GM20000 (cell line): ENCODE measurements around the gene PKP2.
A peak's percentile ranks its signal among the peaks of the same experiment; 100 is the strongest.

Experiments
- DNase-seq: peaks from one replicate; pipeline ENCODE4 v3.0.0; 2012; ENCODE audit warnings: low spot score
- CTCF ChIP-seq: IDR thresholded peaks from 2 replicates; pipeline ENCODE4 v1.5.1; 2012; ENCODE audit warnings: mild to moderate bottlenecking, control low read depth; ENCODE audit errors: extremely low read depth, missing control alignments

Gene PKP2

DNA sequence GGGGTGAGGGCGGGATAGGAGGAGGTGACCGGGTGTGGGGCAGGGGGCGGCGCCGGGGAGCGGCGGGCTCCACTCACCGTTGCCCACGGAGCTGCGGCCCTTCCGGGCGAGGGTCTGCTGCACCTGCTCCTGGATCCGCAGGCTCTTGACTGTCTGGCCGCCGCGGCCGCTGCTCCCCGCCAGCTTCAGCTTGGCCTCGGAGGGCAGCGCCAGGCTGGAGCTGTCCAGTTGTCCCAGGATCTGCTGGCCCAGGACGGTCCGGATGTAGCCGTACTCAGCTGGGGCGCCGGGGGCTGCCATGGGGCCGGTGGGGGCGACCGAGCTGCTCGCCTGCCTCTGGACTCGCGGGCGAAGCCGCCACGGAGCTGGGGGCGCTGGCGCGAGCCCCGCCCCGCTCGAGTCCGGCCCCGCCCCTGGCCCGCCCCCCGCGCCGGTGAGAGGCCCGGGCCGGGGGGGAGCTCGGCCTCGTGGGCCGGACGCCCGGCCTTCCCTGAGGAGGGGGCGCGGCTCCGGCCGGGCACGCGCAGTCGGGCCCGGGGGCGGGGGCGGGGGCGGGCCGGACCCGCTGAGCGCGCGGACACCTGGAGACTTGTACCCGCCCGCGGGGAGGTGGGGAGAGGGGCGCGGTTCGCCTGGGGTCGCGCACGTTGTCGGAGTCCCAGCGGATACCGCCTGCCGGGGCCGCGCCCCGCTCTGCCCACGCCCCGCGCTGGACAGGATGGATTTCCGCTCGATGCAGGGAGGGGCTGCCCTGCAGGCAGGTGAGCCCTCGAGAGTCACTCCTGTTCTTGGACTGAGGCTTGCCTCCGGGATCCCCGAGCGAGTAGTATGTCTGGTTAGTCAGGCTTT lies at the start of gene PKP2:
Gene PKP2 (minus strand): TSS at position 346 of the 849 bp plus-strand sequence. CDS start 46 bp downstream, at position 300.
- peak; percentile 72 for DNase-seq
- TF ChIP-seq CTCF = no peak

DNA sequence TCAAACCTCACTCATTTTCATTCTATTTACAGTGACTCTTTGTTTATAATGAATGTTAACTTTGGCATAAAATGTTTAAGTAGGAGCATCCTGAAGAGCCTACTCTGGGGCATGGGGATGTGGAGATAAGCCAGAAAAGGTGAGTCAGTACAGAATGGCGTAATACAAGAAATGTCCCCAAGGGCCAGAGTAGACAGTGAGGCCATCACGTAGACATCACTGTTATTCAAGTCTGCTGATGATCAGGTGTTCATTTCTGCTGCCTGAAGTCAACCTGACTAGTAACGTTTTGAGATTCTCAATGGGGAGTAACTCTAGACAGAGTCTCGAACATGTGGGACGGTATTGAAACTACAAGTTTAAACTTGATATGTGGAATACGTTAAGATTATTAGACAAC lies 47.6 kb upstream of the PKP2 start:
- TF ChIP-seq CTCF = no peak
- DNase-seq = no peak

DNA sequence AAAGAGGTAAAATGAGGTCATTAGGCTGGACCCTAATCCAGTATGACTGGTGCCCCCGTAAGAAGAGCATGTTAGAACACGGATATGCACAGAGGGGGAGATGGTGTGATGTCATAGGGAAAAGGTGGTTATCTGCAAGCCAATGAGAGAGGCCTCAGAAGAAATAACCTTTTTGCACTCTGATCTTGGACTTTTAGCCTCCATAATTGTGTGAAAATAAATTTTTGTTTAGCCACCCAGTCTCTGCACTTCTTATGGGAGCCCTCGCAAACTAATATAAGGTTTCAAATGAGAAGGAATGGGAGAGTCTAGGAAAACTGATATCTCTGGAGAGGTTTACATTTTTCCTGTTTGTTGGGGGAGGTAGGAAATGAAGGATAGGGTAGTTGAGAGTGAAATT lies 43.2 kb upstream of the PKP2 start:
- TF ChIP-seq CTCF = no peak
- DNase-seq = no peak

- TF ChIP-seq CTCF = no peak
- DNase-seq = no peak
These were observed 30.4 kb upstream of the PKP2 start for GRCh38 chr12:32926963-32927362.

- DNase-seq = no peak
- no peak for TF ChIP-seq CTCF
These were observed 29.8 kb upstream of the PKP2 start for GRCh38 chr12:32926356-32926755.

- no peak for DNase-seq
- TF ChIP-seq CTCF = no peak
These were observed 26.1 kb upstream of the PKP2 start for GRCh38 chr12:32922546-32923297.

GRCh38 chr12:32921397-32921796 lies 24.8 kb upstream of the PKP2 start:
- no peak for DNase-seq
- no peak for TF ChIP-seq CTCF
